ENCODE results near the gene MPDZ.

The MPDZ gene

GRCh38 chr9:13267743-13268142 lies 11.7 kb downstream of the MPDZ start:
- FAIRE-seq = no peak

GRCh38 chr9:13266167-13266566 lies 13.3 kb downstream of the MPDZ start:
- FAIRE-seq = no peak

GRCh38 chr9:13264788-13265187 lies 14.7 kb downstream of the MPDZ start:
- no peak for FAIRE-seq

- no peak for FAIRE-seq
Measured at GRCh38 chr9:13263511-13263910, 16.0 kb downstream of the MPDZ start.

GRCh38 chr9:13252852-13253251 lies 26.6 kb downstream of the MPDZ start:
- no peak for FAIRE-seq

- FAIRE-seq = no peak
Measured at GRCh38 chr9:13244181-13244580, 35.3 kb downstream of the MPDZ start.

- no peak for FAIRE-seq
Measured at GRCh38 chr9:13241283-13241682, 38.2 kb downstream of the MPDZ start.

- FAIRE-seq = no peak
Measured at GRCh38 chr9:13239660-13240059, 39.8 kb downstream of the MPDZ start.

- FAIRE-seq = no peak
Measured at GRCh38 chr9:13239208-13239607, 40.3 kb downstream of the MPDZ start.

GRCh38 chr9:13234932-13235331 lies 44.6 kb downstream of the MPDZ start:
- FAIRE-seq = no peak

- FAIRE-seq = no peak
Measured at GRCh38 chr9:13228431-13228830, 51.1 kb downstream of the MPDZ start.

- no peak for FAIRE-seq
Measured at GRCh38 chr9:13224366-13224765, 55.1 kb downstream of the MPDZ start.

GRCh38 chr9:13222733-13223132 lies 56.8 kb downstream of the MPDZ start:
- FAIRE-seq = peak; percentile 38

- no peak for FAIRE-seq
Measured at GRCh38 chr9:13221741-13222140, 57.8 kb downstream of the MPDZ start.

GRCh38 chr9:13220837-13221236 lies 58.7 kb downstream of the MPDZ start:
- no peak for FAIRE-seq

- FAIRE-seq = no peak
Measured at GRCh38 chr9:13215791-13216554, 63.5 kb downstream of the MPDZ start.

GRCh38 chr9:13213998-13214397 lies 65.5 kb downstream of the MPDZ start:
- no peak for FAIRE-seq

- FAIRE-seq = no peak
Measured at GRCh38 chr9:13213337-13213736, 66.2 kb downstream of the MPDZ start.

GRCh38 chr9:13210306-13210705 lies 69.2 kb downstream of the MPDZ start:
- no peak for FAIRE-seq

GRCh38 chr9:13209498-13209897 lies 70.0 kb downstream of the MPDZ start:
- FAIRE-seq = no peak

GRCh38 chr9:13205824-13206223 lies 73.7 kb downstream of the MPDZ start:
- FAIRE-seq = no peak

GRCh38 chr9:13190040-13190439 lies 89.5 kb downstream of the MPDZ start:
- FAIRE-seq = no peak

- FAIRE-seq = no peak
Measured at GRCh38 chr9:13189362-13189761, 90.1 kb downstream of the MPDZ start.

- no peak for FAIRE-seq
Measured at GRCh38 chr9:13186774-13187173, 92.7 kb downstream of the MPDZ start.

- FAIRE-seq = no peak
Measured at GRCh38 chr9:13186091-13186490, 93.4 kb downstream of the MPDZ start.
